Stimulated activated CD8-positive, alpha-beta memory T cell treated with anti-CD3 and anti-CD28 coated beads, Interleukin-7, amount 100 ng/mL, for 1 hour (primary cell): ENCODE measurements around the gene ARSI.

Experiments
- DNase-seq, 2 donors: peaks; one replicate each; pipeline ENCODE4 v3.0.0-alpha.2; 2020; ENCODE audit warnings: low read depth in 2 of 2

ARSI gene

DNA sequence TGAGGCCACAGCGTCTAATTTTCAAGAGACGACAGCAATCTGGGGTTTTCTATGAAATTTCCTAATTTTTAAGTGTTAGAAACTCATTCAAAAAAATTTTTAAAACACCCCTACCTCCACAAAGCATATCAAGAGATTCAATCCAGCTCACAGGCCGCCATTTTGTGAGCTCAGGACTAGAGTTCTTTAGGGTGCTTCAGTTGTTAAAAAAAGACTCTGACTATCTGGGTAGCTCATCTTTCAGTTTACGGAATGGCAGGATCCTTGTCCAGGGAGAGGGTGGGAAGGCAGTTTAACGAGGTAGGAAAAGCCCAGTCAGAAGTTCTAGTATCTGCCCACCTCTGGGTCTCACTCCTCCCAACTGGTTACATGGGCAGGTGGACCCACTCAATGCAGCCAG is 56.3 kb downstream of the ARSI start:
- no peak for DNase-seq
